ENCODE results near the gene MPRIP.

GRCh38 chr17:17026163-17026562, 16.1 kb upstream of the MPRIP start:
- TF ChIP-seq POLR2A (IDR thresholded peaks at IDR 0.05) (no peak), CTCF (IDR thresholded peaks at IDR 0.05) (no peak), POLR2AphosphoS5 (IDR thresholded peaks at IDR 0.05) (no peak)
